Measurements from ENCODE around the gene CLCN6.

The CLCN6 gene

GRCh38 chr1:11783556-11783955 is 22.4 kb upstream of the CLCN6 start:
- TF ChIP-seq JUND (IDR thresholded peaks at IDR 0.05; ENCODE audit: low read depth), result no peak
- in situ Hi-C loops (cut with HindIII; ENCODE audit: low pct_unique_long_range_greater_than_20kb, low sequenced_read_pairs), result no loop called here
- no peak for DNase-seq (ENCODE audit: low read depth in 1 of 2, low spot score in 1 of 2)

DNA sequence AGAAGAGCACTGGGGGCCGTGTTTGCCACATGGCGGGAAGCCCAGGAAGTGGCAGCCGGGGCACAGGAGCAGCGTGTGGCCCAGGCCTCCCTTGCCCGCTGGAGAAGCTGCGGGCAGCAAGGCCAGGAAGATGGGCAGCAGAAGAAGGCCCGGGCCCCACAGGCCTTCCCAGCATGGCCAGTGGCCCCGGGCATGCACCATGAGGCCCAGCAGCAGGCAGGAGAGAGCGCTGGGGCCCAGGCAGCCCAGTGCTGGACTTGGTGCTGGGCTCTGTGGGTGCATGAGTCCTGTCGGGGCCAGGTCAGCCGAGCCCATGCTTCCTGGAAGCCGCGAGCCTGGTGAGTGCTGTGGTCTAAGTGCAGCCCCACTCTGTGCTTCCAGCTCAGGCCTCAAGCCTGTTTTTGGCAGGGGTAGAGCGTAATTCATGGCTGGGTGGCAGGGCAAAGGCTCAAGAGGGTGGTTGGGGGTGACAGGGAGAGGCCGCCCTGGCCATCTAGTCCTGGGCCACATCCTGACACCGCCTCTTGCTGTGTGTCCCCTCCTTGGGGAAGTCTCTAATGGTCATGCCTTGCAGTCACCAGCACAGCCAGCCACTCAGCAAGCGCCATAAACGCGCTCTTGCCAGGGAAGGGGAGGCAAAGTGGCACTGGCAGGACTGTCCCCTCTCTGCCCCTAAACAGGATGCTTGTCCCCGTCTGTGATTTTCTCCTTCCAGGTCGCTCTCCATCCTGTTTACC is 21.6 kb upstream of the CLCN6 start:
- DNase-seq (ENCODE audit: low read depth in 1 of 2, low spot score in 1 of 2), result no peak
- TF ChIP-seq JUND (IDR thresholded peaks at IDR 0.05; ENCODE audit: low read depth), result no peak
- in situ Hi-C loops (cut with HindIII; ENCODE audit: low pct_unique_long_range_greater_than_20kb, low sequenced_read_pairs), result no loop called here

GRCh38 chr1:11784993-11785769 is 20.8 kb upstream of the CLCN6 start:
- no peak for TF ChIP-seq JUND (IDR thresholded peaks at IDR 0.05; ENCODE audit: low read depth)
- in situ Hi-C loops (cut with HindIII; ENCODE audit: low pct_unique_long_range_greater_than_20kb, low sequenced_read_pairs), result no loop called here
- DNase-seq (ENCODE audit: low read depth in 1 of 2, low spot score in 1 of 2), result peak in 1 of 2 experiments; percentile 37

GRCh38 chr1:11786168-11786567 is 19.8 kb upstream of the CLCN6 start:
- DNase-seq (ENCODE audit: low read depth in 1 of 2, low spot score in 1 of 2), result no peak
- TF ChIP-seq JUND (IDR thresholded peaks at IDR 0.05; ENCODE audit: low read depth), result no peak
- in situ Hi-C loops (cut with HindIII; ENCODE audit: low pct_unique_long_range_greater_than_20kb, low sequenced_read_pairs), result no loop called here

DNA sequence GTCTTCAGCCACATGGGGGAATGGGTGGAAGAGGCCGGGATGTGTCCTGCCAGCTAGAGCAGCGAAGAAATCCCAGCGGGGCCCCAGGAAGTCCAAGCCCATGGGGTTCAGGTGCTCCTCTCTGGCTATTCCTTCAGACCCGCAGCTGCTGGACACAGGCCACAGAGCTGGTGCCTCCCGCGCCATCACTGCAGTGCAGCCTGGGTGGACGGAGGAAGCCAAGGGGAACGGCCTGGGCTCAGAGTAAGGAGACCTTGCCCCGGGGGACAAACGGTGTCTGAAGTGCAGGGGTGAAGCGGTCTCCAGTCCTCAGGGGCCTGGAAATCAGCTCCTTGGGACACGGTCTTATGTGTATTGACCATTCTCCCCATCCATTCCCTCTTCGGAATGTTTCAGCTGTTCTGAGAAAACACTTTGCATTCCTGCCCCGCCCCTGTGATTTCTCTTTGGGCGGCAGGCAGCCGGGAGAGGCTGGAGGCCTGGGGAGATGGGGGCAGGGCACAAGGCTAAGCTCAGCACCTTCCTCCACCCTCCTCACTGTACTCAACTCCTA is 18.7 kb upstream of the CLCN6 start:
- in situ Hi-C loops (cut with HindIII; ENCODE audit: low pct_unique_long_range_greater_than_20kb, low sequenced_read_pairs), result no loop called here
- peak; percentile 47 to 64 for DNase-seq (ENCODE audit: low read depth in 1 of 2, low spot score in 1 of 2)
- no peak for TF ChIP-seq JUND (IDR thresholded peaks at IDR 0.05; ENCODE audit: low read depth)

DNA sequence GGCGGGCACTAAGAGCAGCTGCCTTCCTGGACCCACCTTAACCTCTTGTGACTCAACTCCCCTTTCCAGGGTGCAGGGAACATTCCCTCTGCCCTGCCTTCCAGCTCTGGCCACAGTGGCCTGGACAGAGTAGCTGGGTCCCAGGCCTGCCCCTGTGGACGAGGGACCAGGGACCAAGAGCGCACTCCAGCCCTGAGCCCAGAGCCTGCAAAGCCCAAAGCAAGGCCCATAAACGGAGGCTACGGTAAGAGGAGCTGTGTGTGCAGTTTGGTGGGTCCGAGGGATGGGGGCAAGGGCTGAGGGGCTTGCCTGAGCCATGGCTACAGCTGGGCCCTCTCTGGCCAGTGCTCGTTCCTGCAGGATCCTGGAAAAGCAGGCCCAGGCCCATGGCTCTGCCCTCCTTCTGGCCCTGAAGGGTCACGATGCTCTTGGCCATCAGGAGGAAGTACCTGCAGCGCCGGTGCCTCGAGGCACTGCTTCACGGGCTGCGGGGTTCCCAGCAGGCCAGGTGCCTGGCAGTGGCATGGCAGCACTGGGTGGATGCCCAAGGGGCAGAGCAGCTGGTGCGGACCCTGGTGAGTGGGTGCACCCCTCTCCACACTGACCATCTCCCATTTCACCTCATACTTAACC is 18.1 kb upstream of the CLCN6 start:
- no peak for TF ChIP-seq JUND (IDR thresholded peaks at IDR 0.05; ENCODE audit: low read depth)
- in situ Hi-C loops (cut with HindIII; ENCODE audit: low pct_unique_long_range_greater_than_20kb, low sequenced_read_pairs), result no loop called here

GRCh38 chr1:11788549-11789053 is 17.4 kb upstream of the CLCN6 start:
- no peak for TF ChIP-seq JUND (IDR thresholded peaks at IDR 0.05; ENCODE audit: low read depth)
- in situ Hi-C loops (cut with HindIII; ENCODE audit: low pct_unique_long_range_greater_than_20kb, low sequenced_read_pairs), result no loop called here
- DNase-seq (ENCODE audit: low read depth in 1 of 2, low spot score in 1 of 2), result no peak

More for the DNA sequence above, 18.1 kb upstream of the CLCN6 start:
- peak in 1 of 2 experiments; percentile 23 for DNase-seq (ENCODE audit: low read depth in 1 of 2, low spot score in 1 of 2)

DNA sequence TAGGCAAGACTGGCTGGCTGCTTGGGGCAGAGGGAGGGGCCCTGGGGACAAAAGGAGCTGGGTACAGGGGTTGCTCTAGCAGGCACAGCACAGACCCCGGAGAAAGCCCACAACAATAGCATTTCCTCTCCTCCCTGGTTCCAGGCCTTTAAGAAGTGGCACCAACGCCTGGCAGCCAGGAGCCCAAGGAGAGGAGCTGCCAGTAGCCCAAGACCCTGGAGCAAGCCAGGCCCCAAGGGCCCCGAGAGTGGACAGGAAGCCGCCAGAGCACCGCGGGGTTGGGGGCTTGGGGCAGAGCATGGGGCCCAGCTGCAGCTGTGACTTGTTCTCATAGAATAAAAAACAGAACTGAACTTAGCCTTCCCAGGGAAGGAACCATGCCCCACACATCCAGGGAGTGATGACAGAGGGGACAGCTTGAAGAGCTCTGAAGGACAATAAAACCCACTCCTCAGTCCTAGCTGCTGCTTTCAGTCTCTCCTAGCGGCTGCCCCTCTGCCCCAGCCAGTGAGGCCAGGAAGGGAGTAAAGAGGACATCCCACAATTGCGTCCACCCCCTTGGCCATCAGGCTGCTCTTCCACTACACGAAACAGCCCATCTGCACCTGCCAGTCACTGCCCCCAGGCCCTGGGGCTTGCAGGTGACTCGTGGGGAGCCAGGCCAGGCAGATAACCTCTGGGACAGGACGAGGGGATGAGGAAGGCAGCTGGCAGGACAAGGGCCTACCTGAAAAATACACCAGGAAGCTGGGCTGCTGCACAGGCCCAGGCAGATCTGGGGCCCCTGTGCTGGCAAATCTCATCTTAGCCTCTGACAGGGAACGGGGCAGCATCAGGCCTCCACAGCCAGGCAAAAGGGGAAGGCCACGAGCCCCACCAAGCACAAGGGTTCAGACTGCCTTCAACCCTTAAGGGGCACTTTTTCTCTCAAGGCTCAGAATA is 16.6 kb upstream of the CLCN6 start:
- in situ Hi-C loops (cut with HindIII; ENCODE audit: low pct_unique_long_range_greater_than_20kb, low sequenced_read_pairs), result no loop called here
- DNase-seq (ENCODE audit: low read depth in 1 of 2, low spot score in 1 of 2), result no peak
- TF ChIP-seq JUND (IDR thresholded peaks at IDR 0.05; ENCODE audit: low read depth), result no peak

DNA sequence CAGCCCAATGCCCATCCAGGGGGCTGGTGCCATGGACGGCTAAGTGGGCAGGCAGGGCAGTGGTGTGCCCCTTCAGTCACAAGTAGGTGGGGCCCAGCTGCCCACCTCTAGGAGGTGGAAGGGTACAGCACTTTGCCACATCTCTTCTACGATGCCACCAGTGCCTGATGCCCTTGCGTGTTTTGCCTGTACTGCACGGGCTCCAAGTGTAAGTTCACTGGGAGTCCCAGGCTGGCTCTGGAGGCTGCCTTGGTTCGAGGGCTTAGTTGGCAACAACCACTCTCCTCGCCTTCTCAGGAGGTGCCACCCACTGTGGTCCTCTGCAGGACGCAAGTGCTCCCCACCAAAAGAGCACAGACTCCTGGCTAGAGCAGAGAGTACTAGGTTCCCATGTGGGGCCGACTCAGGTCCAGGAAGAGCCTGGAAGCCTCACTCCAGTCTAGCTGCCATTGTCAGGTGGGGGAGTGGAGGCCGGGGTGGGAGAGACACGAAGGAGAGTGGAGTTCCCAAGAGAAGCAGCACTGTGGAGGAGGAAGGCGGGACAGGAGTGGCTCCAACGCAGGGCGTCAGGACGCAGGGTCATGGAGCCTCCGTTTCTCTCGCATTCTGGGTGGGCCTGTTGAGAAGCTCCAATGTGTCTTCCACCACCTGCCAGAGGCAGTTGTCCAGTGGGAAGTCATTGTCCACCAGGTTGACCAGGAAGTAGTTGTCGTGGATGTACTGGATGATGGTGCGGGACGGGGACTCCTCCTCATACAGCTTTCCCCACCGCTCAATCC is 15.7 kb upstream of the CLCN6 start:
- no peak for DNase-seq (ENCODE audit: low read depth in 1 of 2, low spot score in 1 of 2)
- no peak for TF ChIP-seq JUND (IDR thresholded peaks at IDR 0.05; ENCODE audit: low read depth)
- in situ Hi-C loops (cut with HindIII; ENCODE audit: low pct_unique_long_range_greater_than_20kb, low sequenced_read_pairs), result no loop called here

DNA sequence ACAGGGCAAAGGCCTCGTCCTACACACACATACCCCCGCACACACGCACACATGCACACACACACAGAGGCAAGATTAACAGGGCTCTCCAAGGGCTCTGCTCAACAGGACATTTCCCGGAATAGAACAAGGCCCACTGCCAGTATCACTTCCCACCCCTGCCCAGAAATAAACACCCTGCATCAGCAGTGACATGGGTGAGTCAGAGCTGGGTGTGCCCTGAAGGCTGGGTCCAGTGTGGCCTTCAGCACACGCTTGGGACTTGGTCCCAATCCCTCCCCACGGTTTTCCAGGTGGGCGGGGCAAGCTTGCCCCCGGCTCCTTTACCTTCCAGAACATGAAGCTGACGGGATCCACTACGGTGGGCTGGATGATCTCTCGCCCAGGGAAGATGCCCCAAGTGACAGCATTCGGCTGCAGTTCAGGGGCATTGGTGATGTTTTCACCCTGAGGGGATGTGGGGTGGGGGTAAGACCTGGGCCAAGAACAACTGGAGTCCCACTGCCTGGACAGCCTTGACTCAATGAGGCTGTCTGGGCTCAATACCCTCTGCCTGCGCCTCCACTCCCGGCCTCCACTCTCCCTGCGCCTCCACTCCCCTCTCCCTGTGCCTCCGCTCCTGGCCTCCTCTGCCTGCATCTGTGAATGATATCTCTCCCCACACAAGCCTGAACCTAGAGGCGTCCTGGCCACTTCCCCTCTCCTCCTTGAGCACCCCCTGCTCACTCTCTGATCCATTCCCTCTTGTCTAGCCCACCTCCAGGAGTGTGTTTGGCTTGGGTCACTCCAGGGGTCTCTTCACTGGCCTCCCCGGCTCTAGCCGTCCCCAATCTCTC is 14.9 kb upstream of the CLCN6 start:
- in situ Hi-C loops (cut with HindIII; ENCODE audit: low pct_unique_long_range_greater_than_20kb, low sequenced_read_pairs), result no loop called here
- no peak for DNase-seq (ENCODE audit: low read depth in 1 of 2, low spot score in 1 of 2)
- no peak for TF ChIP-seq JUND (IDR thresholded peaks at IDR 0.05; ENCODE audit: low read depth)
